Adipose tissue (tissue), 3 donors: ENCODE measurements around the gene AKAP8. TPM values are rescaled to one million over a fixed set of nuclear protein-coding genes. Genes with fewer than 3 reads are reported as not detected.
"Not testable (repeated sequence)": the region's sequence is repeated elsewhere in the genome, so short reads cannot be mapped to it uniquely, and the experiment has no call there.

Experiments
- H3K27ac ChIP-seq: one replicate; pipeline ENCODE4 v1.5.1; 2013; ENCODE audit warnings: low read depth, low read length
- WGBS, 3 donors: extraction: QIAGEN DNeasy Blood & Tissue Kit; methylation state at CpG; one replicate each; pipeline ENCODE4 v1.1.7; 2013; 5-methylcytosine and 5-hydroxymethylcytosine counted together
- polyA plus RNA-seq, 3 donors: library from polyadenylated mRNA; stranded (reverse); fragments of 200-250 nt; gene quantifications; one replicate each; pipeline ENCODE4 v1.2.3, GENCODE V29; 2013
- donor health status: healthy with polysubstance abuse.
- donor health status: Bipolar disorder and iron deficiency.
- donor health status: healthy.

AKAP8 gene
- polyA plus RNA-seq, 3 donors: 8.7 to 19.3 (median 13.3) TPM

GRCh38 chr19:15357906-15358305 is 21.7 kb downstream of the AKAP8 start:
- H3K27ac ChIP-seq: no peak overlapping the region
- WGBS, 3 donors: 97 to 98% (median 98%) methylated on average over 4 of the region's 4 CpGs

GRCh38 chr19:15354566-15355296 is 24.9 kb downstream of the AKAP8 start:
- no peak overlapping the region for H3K27ac ChIP-seq
- WGBS, 3 donors: 85 to 86% (median 86%) methylated on average over 27 of the region's 27 CpGs

DNA sequence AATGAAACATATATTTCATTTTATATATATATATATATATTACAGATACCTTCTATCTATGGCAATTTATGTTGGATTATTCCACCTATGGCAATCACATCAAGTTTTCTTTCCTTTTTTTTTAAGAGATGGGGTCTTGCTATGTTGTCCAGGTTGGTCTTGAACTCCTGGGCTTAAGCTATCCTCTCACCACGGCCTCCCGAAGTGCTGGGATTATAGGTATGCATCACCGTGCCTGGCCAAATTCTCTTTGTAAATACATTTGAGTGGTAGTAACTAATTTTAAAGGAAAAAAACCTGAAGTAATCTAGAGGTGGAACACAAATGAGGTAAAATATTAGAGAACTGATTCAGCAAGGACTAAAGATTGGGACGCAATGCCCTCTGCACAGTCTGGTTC is 25.7 kb downstream of the AKAP8 start:
- no peak overlapping the region for H3K27ac ChIP-seq
- WGBS, 3 donors: 49 to 84% (median 81%) methylated on average over 4 of the region's 4 CpGs

DNA sequence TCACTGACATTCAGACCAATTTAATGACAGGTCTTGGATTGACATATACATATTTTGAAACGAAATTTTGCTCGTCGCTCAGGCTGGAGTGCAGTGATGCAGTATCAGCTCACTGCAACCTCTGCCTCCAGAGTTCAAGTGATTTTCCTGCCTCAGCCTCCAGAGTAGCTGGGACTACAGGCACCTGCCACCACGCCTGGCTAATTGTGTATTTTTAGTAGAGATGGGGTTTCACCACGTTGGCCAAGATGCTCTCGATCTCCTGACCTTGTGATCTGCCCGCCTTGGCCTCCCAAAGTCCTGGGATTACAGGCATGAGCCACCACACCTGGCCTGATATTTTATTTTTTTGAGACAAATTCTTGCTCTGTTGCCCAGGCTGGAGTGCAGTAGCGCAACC is 27.1 kb downstream of the AKAP8 start:
- 90 to 93% (median 92%) methylated on average over 8 of the region's 8 CpGs for WGBS, 3 donors
- H3K27ac ChIP-seq: not testable (repeated sequence)

GRCh38 chr19:15341328-15341727 is 38.3 kb downstream of the AKAP8 start:
- 96 to 98% (median 97%) methylated on average over 11 of the region's 11 CpGs for WGBS, 3 donors
- H3K27ac ChIP-seq: not testable (repeated sequence)

- H3K27ac ChIP-seq: no peak overlapping the region
- WGBS, 3 donors: 97 to 100% (median 100%) methylated on average over 3 to 4 of the region's 4 CpGs
Measured at GRCh38 chr19:15340086-15340485, 39.5 kb downstream of the AKAP8 start.

GRCh38 chr19:15337202-15337601 is 42.4 kb downstream of the AKAP8 start:
- no peak overlapping the region for H3K27ac ChIP-seq
- 78 to 82% (median 78%) methylated on average over 8 of the region's 8 CpGs for WGBS, 3 donors

GRCh38 chr19:15335992-15336391 is 43.6 kb downstream of the AKAP8 start:
- not testable (repeated sequence) for H3K27ac ChIP-seq
- 72 to 88% (median 80%) methylated on average over 7 of the region's 7 CpGs for WGBS, 3 donors

DNA sequence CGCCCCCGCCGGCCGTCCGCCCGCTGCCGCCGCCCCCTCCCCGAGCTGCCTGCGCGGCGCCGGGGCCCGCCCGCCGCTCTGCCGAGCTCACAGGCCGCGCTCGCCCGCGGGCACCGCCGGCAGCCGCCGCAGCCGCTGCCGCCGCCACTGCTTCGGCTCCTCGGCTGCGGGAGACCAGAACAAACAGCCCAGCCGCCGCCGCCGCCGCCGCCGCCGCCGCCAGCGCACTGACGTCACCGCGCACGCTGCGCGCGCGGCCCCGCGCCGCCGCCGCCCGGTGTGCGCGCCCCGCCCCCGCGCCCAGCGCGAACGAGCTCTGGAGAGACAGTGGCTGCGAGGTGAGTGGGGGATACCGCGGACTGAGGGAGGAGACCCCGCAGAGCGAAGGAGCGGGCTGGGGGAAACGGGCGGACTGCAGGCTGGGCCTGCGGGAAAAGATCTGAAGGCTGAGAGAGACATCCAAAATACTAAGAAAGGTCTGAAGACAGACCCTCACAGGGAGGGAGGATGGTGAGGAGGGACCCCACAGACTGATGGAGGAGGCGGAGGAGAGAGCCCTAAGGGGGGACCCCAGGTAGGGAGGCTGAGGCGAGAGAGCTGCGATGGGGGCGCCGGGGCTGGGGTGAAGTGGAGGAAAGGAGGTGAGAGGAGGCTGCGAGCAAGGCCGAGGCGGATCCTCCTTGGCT is 47.1 kb downstream of the AKAP8 start, which contains the start of gene BRD4:
Gene BRD4 (minus strand): TSS at position 229 of the 686 bp plus-strand sequence. CDS start 59,440 bp downstream, outside the sequence.
- WGBS, 3 donors: 2 to 3% (median 3%) methylated on average over 47 to 81 of the region's 81 CpGs
- peak within 1 kb of the TSS; percentile 90 for H3K27ac ChIP-seq

DNA sequence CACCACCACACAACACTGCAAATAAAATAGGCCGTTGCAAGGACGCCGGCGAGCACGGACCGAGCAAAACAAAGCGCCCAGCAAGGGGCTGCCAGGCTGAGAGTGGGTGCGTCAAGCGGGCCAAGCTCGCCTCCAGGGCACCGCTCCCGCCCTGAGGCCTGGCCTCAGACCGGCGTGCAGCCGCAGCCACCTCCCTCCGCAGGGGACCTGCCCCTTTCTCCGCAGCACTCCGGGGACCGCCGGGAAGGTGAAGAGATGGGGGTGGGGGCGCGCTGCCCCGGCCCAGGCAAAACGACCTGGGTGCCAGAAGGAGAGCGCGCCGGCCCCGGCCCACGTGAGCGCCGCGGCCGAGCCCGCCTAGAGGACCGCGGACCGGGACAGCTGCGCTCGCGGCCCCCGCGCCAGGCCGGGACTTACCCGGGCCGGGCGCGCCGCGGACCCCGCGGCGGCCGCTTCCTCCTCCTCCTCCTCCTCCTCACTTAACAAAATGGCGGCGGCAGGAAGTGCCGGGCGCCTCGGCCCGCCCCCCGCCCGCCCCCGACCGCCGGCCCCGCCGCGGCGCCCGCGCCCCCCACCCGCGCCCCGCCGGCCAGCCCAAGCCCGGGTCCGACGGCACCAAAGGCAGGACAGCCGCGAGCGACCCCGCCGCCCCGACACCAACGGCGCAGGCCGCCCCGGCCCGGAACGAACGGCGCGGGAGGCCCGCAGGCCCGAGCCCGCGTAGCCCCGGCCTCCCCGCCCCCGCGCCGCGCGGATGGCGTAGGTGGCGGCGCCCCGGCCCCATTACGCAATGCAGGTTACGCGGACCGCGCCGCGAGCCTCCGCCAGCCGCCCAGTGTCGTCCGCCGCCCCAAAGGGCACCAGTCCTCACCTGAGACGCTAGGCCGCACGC is 47.9 kb downstream of the AKAP8 start:
- peak overlapping the region; percentile 90 for H3K27ac ChIP-seq
- 0 to 1% (median 0%) methylated on average over 71 to 118 of the region's 122 CpGs for WGBS, 3 donors

DNA sequence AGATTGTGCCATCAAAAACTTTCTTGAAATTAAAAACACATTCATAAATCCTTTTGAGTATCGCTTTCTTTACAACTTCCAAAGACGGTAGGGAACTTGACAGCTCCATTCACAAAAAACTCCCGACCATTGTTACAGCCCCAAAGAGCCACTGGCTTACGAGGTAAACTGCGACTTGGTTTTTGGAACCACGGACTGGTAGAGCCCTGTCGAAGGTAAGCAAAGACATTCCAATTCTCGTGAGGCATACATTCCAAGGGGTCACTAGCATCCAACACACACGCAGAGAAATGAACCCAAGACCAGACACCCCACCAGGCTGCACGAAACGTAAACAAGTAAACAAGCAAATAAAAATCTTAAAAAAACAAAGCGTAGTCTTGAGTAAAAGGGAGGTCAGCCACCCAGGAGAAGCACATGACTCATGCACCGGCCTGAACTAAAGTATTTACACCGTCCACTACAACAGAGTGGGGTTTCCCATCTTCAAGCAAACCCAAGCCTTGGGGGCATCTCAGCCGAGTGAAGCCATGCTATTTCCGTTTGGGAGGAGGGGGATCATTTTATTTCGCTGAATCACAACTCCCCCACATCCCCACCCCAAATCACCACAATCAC is 48.7 kb downstream of the AKAP8 start:
- peak overlapping the region; percentile 90 for H3K27ac ChIP-seq
- WGBS, 3 donors: 6 to 7% (median 6%) methylated on average over 17 of the region's 17 CpGs

DNA sequence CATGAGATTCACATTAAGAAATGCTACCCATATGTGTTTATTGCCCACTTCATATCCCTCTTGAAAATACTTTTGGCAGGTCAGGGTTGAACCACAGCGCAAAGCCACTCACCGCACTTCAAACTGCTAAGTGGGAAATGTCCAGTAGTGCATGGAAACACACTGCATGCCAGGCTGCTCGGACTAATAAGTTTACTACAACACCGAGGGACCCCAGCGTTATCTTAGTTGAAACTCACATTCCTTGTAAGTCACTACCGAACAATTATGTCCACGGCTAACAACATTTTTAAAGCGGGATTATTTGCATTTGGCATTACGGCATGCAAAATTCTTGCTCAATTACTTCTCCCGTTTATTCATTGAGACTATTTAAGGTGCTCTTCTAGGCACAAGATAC is 51.3 kb downstream of the AKAP8 start:
- no peak overlapping the region for H3K27ac ChIP-seq
- 55 to 71% (median 64%) methylated on average over 10 of the region's 10 CpGs for WGBS, 3 donors

GRCh38 chr19:15324791-15325519 is 54.6 kb downstream of the AKAP8 start:
- 9 to 44% (median 41%) methylated on average over 6 of the region's 6 CpGs for whole genome bisulfite sequencing, 3 donors
- no peak overlapping the region for H3K27ac ChIP-seq

- no peak overlapping the region for H3K27ac ChIP-seq
- 18 to 24% (median 20%) methylated on average over 5 of the region's 5 CpGs for WGBS, 3 donors
Measured at GRCh38 chr19:15323496-15324235, 55.9 kb downstream of the AKAP8 start.

GRCh38 chr19:15321739-15322138 is 57.8 kb downstream of the AKAP8 start:
- WGBS, 3 donors: 38 to 70% (median 58%) methylated on average over 2 of the region's 2 CpGs
- no peak overlapping the region for H3K27ac ChIP-seq

DNA sequence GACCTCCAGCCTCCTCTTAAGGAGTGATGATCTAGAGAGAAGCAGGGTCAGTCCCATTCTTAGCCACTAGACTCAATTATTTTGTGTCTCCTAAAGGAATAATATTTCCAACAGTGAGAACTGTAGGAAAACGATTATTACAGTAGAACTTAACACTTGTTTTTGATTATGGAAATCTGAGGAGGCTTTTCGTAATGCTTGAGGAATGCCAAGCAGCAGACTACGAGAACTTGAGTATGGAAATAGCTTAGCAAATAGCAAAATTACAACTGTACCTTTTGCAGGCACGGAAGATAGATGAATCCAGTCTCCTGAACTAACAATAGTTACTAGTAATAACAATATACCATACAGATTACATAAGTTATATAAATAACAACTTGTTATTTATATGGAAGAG is 59.5 kb downstream of the AKAP8 start:
- 46 to 51% (median 50%) methylated on average over 4 of the region's 4 CpGs for WGBS, 3 donors
- H3K27ac ChIP-seq: no peak overlapping the region

- WGBS, 3 donors: 35 to 44% (median 36%) methylated on average over 6 of the region's 6 CpGs
- H3K27ac ChIP-seq: no peak overlapping the region
Measured at GRCh38 chr19:15318241-15318691, 61.3 kb downstream of the AKAP8 start.
